GM18867 (cell line): ENCODE measurements around the gene NFASC.

Source experiments
- ATAC-seq: cut with Tn5 transposase; IDR thresholded peaks from one replicate; pipeline ENCODE4 v1.9.1; 2021; ENCODE audit warnings: mild to moderate bottlenecking, moderate library complexity; ENCODE audit not compliant: unreplicated experiment

The NFASC gene

DNA sequence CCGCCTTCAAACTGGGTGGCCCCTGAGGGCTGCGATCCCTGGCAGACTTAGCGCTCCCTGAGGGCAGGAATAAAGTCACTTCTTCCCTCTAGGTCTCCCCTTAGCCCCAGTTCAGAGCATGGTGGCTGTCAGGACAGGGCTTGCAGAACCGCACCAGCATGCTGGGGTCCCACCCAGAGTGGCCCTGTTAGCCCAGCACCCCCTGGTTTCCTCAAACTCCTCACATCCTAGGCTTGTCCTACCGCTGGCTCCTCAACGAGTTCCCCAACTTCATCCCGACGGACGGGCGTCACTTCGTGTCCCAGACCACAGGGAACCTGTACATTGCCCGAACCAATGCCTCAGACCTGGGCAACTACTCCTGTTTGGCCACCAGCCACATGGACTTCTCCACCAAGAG lies 188.2 kb downstream of the NFASC start:
- no peak for ATAC-seq

DNA sequence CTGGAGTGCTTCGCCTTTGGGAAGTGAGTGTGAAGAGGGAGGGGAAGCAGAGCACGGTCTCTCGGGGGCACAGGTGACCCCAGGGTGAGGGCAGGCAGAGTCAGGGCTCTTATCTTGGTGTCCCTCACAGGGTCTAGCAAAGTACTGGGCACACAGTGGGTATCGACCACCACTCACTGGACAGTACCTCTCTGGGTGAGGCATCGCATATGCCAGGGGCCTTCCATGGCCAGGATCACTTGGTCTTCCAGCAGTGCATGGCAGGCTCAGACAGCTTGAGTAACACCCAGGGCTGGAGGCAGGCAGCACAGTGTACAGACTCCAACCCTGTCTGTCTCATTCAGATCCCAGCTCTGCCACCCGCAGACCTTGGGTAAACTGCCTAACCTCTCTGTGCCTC lies 189.0 kb downstream of the NFASC start:
- ATAC-seq, result no peak

DNA sequence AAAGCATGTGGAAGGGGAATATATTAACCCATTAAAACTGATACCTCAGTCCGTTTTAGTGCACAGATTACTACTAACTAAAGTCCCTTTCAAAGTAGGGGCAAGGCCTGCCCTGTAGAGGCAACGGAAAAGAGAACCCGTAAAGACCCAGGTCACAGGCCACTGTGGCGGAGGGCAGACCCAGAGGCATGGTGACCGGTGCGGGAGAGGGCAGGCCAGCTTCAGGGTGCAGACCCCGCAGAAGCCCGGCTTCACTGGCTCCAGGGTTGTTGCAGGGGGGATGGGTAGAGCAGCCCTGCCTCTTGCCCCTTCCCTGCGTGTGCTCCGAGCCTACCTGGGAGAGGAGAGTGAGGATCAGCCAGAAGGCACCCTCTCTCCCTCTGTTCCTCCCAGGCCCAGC lies 190.1 kb downstream of the NFASC start:
- ATAC-seq, result no peak

DNA sequence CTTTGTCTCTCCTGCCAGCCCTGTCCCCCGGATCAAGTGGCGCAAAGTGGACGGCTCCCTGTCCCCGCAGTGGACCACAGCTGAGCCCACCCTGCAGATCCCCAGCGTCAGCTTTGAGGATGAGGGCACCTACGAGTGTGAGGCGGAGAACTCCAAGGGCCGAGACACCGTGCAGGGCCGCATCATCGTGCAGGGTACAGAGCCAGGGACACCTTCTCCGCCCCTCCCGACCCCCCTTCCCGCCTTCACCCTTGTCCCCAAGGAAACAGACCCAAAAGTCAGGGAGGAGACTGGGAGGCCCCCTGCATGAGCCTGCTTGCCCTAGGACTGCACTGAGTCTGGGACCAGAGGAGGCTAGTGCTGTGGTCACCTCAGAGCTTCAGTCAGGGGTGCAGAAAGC lies 190.6 kb downstream of the NFASC start:
- ATAC-seq, result no peak

DNA sequence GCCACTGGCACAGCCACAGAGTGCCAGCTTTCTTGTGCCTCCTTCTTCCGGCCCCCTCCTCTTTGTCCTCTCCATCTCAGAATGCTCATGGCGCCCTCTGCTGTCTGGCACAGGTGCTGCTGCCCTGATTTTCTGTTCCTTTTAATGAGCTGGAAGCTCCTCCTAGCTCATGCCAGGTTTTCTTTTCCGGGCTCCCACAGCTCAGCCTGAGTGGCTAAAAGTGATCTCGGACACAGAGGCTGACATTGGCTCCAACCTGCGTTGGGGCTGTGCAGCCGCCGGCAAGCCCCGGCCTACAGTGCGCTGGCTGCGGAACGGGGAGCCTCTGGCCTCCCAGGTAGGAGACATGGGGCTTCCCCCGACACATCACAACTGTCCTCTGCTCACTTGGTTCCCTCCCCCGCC lies 191.0 kb downstream of the NFASC start:
- ATAC-seq, result no peak

DNA sequence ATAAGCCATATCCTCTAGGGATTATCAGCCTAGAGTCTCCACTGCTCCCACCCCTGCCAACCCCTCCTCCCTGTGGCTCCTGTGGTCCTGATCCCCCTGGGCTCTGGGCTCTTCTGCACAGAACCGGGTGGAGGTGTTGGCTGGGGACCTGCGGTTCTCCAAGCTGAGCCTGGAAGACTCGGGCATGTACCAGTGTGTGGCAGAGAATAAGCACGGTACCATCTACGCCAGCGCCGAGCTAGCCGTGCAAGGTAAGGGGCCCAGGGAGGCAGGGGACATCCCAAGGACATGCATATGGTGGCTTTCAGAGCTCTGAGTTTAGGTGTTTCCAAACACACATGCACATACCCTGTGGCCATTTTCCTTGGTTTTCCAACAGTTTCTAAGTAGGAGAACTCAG lies 191.7 kb downstream of the NFASC start:
- no peak for ATAC-seq

DNA sequence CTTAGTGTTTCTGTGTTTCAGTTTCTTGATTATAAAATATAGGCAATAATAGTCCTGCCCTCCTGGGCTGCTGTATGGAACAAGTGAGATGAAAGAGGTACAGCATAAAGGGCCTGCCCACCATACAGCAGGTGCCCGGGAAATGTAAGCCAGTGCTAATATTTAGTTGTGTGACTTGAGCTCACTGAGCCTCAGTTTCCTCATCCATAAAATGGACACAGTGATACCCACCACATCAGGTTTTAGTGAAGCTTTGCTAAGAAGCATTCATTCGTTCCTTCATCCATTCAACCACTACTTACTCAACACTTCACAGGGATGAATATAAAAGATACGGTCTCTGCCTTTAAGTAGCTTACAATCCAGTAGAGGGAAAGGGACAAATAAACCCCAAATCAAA lies 192.2 kb downstream of the NFASC start:
- no peak for ATAC-seq

DNA sequence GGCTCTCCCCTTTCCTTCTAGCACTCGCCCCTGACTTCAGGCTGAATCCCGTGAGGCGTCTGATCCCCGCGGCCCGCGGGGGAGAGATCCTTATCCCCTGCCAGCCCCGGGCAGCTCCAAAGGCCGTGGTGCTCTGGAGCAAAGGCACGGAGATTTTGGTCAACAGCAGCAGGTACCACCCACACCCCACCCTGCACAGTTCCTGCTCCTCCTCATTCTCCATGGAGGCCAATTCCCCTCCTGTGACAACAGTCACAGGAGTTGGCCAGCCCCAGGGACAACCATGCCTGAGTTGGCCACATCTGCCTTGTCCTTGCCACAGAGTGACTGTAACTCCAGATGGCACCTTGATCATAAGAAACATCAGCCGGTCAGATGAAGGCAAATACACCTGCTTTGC lies 193.6 kb downstream of the NFASC start:
- ATAC-seq, result no peak

DNA sequence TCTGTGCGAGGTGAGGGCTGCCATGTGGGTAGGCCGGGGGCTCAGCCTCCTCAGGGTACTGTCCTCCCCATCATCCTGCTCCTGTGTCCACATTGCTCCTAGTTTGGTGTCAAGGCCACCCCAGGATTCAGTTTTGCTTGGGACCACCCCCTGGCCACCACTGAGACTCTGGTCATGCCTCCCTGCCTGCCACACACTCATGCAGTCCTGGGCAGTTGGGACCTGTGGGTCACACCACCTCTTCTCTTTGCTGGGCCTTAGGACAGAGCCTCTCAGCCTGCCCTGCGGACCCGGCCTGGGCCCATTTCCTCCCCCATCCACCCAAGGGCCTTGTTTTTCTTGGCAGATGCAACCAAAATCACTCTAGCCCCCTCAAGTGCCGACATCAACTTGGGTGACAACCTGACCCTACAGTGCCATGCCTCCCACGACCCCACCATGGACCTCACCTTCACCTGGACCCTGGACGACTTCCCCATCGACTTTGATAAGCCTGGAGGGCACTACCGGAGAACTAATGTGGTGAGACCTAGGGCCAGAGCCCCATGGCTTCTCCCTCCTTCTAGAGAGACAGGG lies 194.2 kb downstream of the NFASC start:
- ATAC-seq, result no peak

DNA sequence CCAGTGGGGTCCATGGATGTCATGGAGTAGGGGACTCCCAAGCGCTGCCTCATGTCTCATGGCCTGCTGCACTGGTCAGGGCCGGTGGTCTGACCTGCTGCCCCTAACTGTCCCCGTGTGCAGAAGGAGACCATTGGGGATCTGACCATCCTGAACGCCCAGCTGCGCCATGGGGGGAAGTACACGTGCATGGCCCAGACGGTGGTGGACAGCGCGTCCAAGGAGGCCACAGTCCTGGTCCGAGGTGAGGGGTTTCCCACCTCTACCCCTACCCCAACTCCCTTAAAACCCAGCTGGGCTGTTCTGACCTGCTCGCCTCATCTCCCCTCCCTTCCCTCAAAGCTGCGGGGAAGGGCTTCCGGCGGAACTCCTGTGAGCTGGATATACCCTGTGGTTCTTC lies 195.0 kb downstream of the NFASC start:
- no peak for ATAC-seq

DNA sequence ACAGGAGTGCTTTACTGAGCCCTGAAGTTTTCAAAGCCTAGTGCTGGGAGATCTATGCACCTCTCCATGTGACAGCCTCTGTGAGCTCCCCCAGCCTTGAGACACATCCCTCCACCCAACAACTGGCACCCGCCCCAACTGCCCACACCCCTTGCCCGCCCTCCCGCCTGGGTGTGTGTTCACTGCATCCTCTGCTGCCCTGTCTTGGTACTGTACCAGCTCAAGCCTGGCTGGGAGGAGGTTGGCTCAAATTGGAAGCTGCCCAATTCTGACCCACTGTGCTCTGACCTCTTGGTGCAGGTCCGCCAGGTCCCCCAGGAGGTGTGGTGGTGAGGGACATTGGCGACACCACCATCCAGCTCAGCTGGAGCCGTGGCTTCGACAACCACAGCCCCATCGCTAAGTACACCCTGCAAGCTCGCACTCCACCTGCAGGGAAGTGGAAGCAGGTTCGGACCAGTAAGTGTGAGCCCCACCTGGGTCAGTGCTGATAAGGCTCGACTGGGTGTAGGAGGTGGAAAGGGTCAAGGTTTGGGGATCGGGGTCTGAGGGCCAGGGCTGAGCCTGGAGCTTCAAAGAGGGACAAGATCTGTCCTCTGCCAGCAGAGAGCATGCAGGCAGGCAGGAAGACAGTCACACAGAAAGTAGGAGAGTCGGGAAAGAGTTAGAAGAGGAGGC lies 195.6 kb downstream of the NFASC start:
- no peak for ATAC-seq

DNA sequence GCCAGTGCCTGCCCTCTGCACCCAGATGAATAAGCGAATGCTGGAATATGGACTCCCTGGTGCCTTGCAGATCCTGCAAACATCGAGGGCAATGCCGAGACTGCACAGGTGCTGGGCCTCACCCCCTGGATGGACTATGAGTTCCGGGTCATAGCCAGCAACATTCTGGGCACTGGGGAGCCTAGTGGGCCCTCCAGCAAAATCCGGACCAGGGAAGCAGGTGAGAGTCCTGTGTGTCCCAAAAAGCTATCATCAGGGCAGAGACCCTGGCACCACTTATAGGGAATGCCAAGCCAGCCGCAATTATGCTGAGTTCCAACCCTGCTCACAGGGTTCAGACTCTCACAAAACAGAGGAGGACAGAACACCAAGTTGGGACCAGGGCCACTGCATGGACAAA lies 196.4 kb downstream of the NFASC start:
- ATAC-seq, result no peak

DNA sequence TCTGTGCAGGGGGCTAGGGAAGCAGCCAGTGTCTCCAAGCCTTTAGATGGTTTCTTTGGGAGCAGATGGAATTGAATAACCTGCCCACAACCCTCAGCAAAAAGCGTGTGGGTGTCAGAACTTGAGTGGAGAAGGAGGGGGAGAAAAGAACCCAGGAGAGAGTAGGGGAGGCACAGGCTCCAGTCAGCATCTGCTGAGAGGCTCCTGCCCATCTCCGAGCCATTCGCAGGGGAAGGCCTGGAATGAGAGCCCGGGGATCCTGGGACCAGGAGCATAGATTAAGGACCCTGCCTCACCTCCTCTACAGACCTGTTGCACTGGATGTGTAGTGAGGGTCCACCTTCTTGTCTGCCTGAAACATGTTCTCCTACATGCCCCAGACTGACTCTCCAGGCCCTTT lies 197.3 kb downstream of the NFASC start:
- no peak for ATAC-seq

DNA sequence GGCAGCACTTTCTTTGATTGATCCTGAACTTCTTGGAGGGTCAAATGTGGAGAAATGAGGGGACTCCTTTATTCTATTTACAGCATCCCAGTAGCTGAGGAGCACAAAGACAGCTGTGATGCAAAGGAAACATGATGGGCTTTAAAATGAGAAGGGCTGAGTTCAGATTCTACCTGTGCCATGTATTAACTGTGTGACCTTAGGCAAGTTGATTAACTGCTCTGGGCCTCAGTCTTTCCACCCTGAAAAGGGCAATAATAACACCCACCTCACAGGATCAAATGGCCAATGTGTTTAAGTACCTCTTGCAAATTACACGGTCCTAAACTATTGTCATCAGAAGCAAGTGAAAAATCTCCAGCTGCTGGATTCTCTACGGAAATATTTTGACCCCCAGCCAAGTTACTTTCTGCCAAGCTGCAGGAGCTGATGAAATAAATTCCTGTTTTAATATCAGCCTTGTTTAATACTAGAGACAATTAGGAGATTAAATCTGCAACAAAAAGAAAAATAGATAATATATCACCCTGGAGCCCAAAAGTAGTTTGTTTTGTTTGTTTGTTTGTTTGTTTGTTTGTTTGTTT lies 197.9 kb downstream of the NFASC start:
- ATAC-seq, result no peak

DNA sequence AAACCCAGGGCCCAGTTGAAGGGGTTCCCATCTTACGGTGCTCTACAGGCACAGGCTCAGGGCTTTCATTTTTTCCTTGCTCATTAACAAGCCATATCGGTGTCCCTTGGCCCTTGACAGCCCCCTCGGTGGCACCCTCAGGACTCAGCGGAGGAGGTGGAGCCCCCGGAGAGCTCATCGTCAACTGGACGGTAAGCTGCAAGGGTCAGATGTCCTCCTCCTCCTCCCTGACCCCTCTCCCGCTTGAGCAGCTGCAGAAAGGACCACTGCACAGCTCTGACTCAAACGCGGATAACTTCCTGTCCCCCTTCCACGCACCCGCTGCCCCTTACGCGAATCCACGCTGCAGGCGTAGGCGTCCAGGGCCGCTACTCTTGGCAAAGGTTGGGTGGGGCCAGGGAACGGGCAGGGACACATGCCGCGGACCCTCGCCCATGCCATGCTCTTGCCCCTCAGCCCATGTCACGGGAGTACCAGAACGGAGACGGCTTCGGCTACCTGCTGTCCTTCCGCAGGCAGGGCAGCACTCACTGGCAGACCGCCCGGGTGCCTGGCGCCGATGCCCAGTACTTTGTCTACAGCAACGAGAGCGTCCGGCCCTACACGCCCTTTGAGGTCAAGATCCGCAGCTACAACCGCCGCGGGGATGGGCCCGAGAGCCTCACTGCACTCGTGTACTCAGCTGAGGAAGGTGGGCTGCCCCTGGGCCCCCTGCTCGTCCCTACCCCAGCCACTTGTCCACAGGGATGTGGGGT lies 198.9 kb downstream of the NFASC start:
- no peak for ATAC-seq

DNA sequence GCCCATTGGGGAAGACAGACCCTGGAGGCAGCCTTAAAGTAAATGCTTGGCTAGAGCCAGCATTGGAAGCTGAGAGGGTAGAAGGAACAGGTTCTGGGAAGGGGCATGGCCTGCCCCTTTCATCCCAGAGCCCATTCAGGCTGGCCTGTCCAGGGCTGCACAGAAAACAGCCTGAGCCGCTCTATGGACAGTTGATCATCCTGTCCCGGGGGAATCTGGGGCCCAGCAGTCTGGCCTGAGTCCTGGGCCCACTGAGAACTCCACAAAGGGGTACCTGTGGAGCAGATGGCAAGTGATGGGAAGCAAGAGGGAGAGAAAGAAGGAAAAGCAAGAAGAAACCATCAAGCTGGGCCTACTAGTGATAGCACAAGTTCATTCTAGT lies 200.4 kb downstream of the NFASC start:
- no peak for ATAC-seq

DNA sequence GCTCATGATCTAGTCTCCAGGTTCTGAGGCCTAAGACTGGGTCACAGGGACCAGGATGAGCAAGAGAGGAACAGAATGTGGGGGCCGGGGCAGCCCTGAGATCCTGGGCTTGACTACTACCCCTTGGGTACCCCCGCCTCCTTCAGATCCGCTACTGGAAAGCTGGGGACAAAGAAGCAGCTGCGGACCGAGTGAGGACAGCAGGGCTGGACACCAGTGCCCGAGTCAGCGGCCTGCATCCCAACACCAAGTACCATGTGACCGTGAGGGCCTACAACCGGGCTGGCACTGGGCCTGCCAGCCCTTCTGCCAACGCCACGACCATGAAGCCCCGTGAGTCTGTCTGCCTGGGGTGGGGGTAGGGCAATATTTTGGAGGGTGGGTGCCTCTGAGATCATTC lies 201.1 kb downstream of the NFASC start:
- ATAC-seq, result no peak

DNA sequence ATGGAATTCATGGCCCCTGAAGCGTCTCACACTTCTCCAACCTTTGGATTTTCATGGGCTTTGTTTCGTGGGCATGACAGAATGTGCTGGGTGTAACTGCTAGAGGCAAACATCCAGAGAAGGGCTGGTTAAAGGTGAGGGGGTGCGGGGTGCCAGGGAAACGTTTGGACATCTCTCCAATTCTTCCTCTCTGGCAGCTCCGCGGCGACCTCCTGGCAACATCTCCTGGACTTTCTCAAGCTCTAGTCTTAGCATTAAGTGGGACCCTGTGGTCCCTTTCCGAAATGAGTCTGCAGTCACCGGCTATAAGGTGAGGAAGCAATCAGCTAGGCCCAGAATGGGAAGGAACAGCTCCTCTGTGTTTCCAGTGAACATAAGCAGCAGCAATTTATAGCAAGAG lies 201.6 kb downstream of the NFASC start:
- ATAC-seq, result no peak
